CD4-positive, alpha-beta T cell treated with Interferon alpha-2 for 1 hour (primary cell): ENCODE measurements around the gene RPL14.

Source experiments
- DNase-seq, 2 donors: peaks; one replicate each; pipeline ENCODE4 v3.0.0-alpha.2; 2020 to 2022

Gene RPL14

GRCh38 chr3:40463579-40463978 is 6.4 kb downstream of the RPL14 start:
- no peak for DNase-seq

- peak; percentile 16 to 63 for DNase-seq
These were observed 7.4 kb downstream of the RPL14 start for GRCh38 chr3:40464339-40465110.

- DNase-seq, result no peak
These were observed 7.9 kb downstream of the RPL14 start for GRCh38 chr3:40465111-40465407.

- no peak for DNase-seq
These were observed 8.3 kb downstream of the RPL14 start for GRCh38 chr3:40465456-40465855.

GRCh38 chr3:40468018-40468417 is 10.9 kb downstream of the RPL14 start:
- DNase-seq, result no peak

GRCh38 chr3:40470701-40471100 is 13.6 kb downstream of the RPL14 start:
- no peak for DNase-seq

- peak; percentile 68 to 80 for DNase-seq
These were observed 19.6 kb downstream of the RPL14 start, which contains the start of gene ZNF619 for GRCh38 chr3:40476478-40477470. ZNF619 (plus strand) TSS chr3:40477122; CDS start chr3:40477980, 858 bp downstream.

- DNase-seq, result no peak
These were observed 20.5 kb downstream of the RPL14 start for GRCh38 chr3:40477666-40478065.

- DNase-seq, result no peak
These were observed 30.0 kb downstream of the RPL14 start for GRCh38 chr3:40487172-40487571.

GRCh38 chr3:40490916-40491315 is 33.8 kb downstream of the RPL14 start:
- no peak for DNase-seq

GRCh38 chr3:40494698-40495097 is 37.6 kb downstream of the RPL14 start:
- no peak for DNase-seq

GRCh38 chr3:40497288-40497687 is 40.1 kb downstream of the RPL14 start:
- DNase-seq, result no peak

- no peak for DNase-seq
These were observed 42.8 kb downstream of the RPL14 start for GRCh38 chr3:40499952-40500351.

GRCh38 chr3:40502034-40502433 is 44.9 kb downstream of the RPL14 start:
- DNase-seq, result no peak

- no peak for DNase-seq
These were observed 47.7 kb downstream of the RPL14 start for GRCh38 chr3:40504636-40505430.

GRCh38 chr3:40505599-40506462 is 48.7 kb downstream of the RPL14 start, which contains the start of gene ZNF620:
ZNF620 (plus strand) TSS chr3:40506039; CDS start chr3:40506353, 314 bp downstream.
- DNase-seq, result peak; percentile 54 to 67

GRCh38 chr3:40511031-40511718 is 54.0 kb downstream of the RPL14 start:
- DNase-seq, result no peak

- DNase-seq, result no peak
These were observed 59.1 kb downstream of the RPL14 start for GRCh38 chr3:40516201-40516600.

GRCh38 chr3:40518067-40518466 is 60.9 kb downstream of the RPL14 start:
- DNase-seq, result no peak
